Heart left ventricle (tissue), 13 donors: ENCODE measurements around the gene KIF1A.
"Not testable (repeated sequence)": the region's sequence is repeated elsewhere in the genome, so short reads cannot be mapped to it uniquely, and the experiment has no call there.

Source experiments
- CTCF ChIP-seq, 12 donors: fragments of 200-600 bp; sonication (generic) in 4 of 12; IDR thresholded peaks; one replicate each; pipeline versions ENCODE4 v1.5.0 to v1.8.0; 2018 to 2022; ENCODE audit warnings: antibody characterized with exemption in 12 of 12, mild to moderate bottlenecking in 5 of 12
- POLR2A ChIP-seq, 2 donors: fragments of 450-650 bp; IDR thresholded peaks; one replicate each; pipeline ENCODE4 v1.6.1; 2017; ENCODE audit warnings: antibody characterized with exemption in 2 of 2, mild to moderate bottlenecking in 2 of 2, moderate library complexity in 2 of 2
- donor health status: ischemic (EF 13 %, LVEDD 7.1; RV severe dilation, severe dysfunction).
- donor health status: DM: no; HTN: yes; CAD: no.
- donor health status: DM: no; HTN: no; CAD: no.
- donor health status: ischemic (EF 25% LVEDD 6.9; RV normal size, moderate dysfunction).
- donor health status: ischemic (EF 25% LVEDD 5.7; RV mildly dilated, moderate dysfunction).
- donor health status: ischemic (EF 35%, LVEDD 5.7; RV mildly dilated, moderate dysfunction).
- donor health status: nonischemic (EF 11% LVEDD 7.7; RV severe dilation, severe dysfunction).
- donor health status: DM: yes; HTN: yes; CAD: no.
- donor health status: PGD.
- donor health status: ischemic (EF 29% LVEDD 5.4; RV normal size, mild dysfunction).
- donor health status: nonischemic (EF 23%, LVEDD 6.1; RV moderate dilation, normal function).

- TF ChIP-seq CTCF, POLR2A (IDR thresholded peaks at IDR 0.05): not testable (repeated sequence)
Measured at GRCh38 chr2:240694304-240694703, 125.7 kb downstream of the KIF1A start.
